Measurements from ENCODE around the gene TMEM232.

The TMEM232 gene

DNA sequence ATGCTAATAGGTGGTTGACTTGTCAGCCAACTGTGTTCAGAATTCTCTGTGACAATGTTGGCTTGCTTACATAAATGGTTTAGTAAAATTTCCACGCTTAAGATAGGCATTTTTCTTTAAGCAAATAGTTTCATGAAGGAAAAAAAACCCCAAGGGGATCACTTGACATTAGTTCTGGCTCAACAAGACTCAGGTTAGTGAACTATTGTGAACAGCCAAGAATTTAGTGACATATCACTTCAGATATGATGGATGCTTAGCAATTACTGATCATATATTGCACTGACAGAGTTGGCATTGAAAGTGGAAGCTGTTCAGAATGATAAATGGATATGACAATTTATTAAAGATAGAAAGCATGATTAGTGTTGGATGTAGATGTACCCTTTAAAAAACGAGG, 218.5 kb downstream of the TMEM232 start:
- DNase-seq, result no peak

DNA sequence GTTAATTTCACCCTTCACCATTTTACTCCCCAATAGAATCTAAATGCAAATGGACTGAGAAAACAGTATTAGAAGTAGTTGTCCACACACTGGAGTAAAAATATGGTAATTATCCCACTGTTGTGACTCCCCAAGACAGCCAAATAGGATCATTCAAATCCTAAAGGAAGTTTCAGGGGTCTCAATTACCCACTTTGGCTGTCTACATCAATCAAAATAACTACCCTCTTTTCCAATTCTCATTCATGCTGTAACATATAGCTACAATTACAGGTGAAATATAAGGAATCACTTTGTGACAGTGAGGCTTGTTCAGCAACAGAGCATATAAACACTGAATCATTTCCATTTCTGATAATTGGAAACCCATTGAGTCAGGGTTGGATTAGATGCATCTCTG, 220.1 kb downstream of the TMEM232 start:
- no peak for DNase-seq

DNA sequence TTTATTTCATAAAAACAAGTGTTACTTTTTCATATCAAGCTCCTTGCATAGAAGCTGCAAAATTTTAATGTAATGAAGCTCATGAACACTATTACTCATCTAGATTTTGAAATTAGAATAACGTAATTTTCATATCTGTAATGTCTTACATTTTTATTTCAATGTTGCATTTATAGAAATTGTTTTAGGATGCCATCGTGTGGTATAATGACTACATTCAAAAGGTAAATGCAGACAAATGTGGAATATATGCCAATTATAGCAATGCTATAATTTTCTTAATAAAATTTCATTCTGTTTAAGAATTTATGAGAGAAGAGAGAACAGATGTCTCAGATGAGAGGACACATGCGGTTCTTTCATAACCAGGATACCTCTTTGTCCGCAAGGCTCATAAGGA, 230.2 kb downstream of the TMEM232 start:
- no peak for DNase-seq

DNA sequence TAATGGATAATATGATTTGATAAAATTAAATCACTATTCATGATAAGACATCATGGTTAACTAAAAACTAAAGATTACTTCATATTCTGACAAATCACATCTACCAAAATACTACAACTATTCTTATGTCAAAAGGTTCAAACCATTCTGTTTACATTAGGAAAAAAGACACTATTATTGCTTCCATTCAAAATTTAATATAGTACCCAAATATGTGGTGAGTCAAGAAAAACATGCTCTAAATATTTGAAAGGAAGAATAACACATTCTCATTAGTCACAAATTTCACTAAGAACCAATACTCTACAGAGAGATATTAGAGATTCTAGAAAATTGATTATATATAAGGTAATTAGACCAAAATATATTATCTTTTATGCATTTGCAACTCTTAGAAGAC, 234.0 kb downstream of the TMEM232 start:
- DNase-seq, result no peak

DNA sequence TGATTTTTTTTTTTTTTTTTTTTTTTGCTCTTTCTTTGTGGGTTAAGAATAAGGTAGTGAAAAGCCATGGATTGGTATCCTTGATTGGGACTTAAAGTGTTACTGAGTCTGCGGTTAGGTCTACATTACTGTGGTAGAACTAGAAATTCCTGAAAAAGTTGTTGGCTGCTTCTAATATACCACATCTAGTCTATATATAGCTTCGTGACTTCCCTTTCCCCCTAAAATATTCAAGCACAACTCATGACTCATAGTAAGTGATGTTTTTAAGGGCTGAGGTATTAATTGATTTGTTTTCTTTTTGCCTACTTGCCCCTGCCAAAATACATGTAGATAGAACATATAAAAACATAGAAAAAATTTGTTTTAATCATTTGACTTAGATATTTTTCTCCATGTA, 247.6 kb downstream of the TMEM232 start:
- no peak for DNase-seq

DNA sequence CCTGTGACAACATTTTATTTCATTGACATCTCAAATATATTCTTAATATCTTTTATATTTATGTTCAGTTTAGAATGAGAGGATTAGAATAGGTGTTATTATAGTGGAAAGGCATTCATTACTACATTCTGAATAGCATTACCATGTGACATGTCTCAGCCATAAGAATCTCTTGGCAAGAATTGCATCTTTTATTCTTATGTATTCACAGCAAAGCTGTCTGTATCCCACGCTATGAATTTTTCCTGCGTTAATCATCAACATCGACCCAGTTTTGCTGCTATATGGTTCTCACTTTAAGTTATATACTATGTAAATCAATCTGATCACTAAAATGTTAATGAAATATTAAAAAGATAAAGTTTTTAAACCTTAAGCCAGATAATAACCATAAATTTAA, 248.6 kb downstream of the TMEM232 start:
- no peak for DNase-seq

DNA sequence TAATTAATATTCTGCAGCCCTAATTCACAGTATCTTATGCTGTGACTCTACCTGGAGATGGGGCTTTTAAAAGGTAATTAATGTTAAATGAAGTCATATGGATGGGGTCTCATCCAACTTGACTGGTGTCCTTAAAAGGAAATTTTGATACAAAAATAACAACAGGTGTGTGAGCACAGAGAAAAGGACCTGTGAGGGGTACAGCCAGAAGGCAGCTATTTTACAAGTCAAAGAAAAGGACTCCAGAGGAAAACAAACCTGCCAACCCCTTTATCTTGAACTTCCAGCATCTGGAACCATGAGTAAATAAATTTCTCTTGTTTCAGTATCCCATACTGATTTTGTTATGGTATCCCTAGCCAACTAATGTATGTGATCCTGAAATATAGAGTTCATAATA, 250.3 kb downstream of the TMEM232 start:
- no peak for DNase-seq

DNA sequence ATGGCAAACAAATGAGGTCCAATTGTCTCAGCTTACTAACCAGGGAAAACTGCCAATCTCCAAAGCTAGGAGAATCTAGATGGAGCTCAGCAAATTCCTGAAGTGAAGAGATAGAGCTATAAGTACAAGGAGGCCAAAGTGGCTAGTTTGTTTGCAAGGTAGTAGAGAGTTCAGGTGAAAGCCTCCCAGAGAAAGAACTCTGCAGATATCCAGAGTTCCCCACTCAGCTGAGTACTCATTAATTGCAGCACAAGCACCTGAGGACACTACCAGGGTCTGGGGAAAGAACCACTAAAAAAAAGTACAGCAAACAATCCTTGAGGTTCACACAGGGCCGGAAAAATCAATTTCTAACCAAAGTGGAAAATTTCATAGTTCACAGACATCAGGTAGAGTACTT, 250.9 kb downstream of the TMEM232 start:
- DNase-seq, result no peak

DNA sequence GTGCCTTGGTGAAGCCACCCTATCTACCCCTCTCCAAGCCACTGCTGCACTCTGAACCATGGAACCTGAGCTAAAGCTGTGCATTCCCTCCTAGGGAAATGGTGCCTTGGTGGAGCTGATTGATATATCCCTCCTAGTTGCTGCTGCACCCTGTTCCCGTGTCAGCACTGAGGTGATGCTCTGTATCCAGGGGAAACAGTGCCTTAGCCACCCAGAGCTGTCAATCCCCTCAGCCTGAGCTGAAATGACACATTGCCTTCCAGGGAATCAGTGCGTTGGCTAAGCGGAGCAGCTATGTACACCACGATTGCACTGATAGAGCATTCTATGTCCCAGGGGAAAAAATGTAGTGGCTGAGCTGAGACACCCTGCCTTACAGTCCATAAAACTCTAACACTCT, 257.0 kb downstream of the TMEM232 start:
- no peak for DNase-seq

DNA sequence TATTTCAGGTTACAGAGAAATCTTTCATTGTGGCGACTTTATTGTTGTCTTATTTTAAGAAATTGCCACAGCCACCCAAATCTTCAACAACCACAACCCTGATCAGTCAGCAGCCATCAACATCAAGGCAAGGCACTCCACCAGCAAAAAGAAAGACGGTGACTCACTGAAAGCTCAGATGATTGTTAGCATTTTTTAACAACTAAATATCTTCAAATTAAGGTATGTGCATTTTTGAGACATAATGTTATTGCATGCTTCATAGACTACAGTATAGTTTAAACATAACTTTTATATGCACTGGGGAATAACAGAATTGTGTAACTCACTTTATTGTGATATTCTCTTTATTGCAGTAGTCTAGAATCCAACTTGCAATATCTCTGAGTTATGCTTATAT, 263.4 kb downstream of the TMEM232 start:
- DNase-seq, result no peak

DNA sequence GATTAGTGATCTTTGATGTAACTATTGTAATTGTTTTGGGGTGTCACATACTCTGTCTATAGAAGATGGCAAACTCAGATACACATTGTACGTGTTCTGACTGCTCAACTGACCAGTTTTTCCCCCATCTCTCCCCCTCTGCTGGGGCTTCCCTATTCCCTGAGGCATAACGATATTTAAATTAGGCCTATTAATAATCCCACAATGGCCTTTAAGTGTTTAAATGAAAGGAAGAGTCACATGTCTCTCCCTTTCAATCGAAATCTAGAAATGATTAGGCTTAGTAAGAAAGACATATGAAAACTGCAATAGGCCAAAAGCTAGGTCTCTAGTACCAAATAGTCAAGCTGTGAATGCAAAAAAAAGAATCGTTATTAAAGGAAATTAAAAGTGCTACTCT, 265.6 kb downstream of the TMEM232 start:
- no peak for DNase-seq

DNA sequence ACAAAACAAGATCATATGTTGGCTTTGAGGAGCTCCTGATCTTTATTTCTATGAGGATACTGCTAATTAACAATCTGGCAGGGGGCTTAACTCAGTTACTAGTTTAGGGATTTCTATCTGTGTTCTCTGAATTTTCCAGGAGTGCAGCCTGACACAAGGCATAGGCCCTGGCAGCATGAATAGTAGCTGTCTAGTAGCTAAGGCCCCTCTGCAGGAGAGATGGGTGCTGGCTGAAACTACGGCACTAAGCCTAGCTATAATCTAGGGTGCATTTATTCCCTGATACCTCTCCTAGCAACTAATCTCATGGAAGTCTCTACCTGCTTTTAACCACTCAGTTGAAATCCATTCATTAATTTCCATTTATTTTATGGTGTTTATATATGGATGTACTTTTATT, 268.2 kb downstream of the TMEM232 start:
- no peak for DNase-seq

DNA sequence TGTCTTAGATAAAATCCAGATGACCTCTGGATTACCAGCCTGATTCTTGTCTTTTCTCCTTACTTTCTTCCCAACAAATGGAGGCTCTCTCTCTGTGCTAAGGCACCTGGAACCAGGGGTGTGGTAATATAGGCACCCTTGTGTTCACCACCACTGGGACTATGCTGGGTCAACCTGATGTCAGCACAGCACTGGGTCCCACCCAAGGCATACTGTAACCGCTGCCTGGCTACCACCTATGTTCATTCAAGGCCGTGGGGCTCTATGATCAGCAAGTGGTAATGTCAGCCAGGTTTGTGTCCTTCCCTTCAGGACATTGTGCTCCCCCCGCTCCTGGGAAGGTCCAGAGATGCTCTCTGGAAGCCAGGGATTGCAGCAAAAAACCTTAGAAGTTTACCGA, 283.6 kb downstream of the TMEM232 start:
- no peak for DNase-seq

DNA sequence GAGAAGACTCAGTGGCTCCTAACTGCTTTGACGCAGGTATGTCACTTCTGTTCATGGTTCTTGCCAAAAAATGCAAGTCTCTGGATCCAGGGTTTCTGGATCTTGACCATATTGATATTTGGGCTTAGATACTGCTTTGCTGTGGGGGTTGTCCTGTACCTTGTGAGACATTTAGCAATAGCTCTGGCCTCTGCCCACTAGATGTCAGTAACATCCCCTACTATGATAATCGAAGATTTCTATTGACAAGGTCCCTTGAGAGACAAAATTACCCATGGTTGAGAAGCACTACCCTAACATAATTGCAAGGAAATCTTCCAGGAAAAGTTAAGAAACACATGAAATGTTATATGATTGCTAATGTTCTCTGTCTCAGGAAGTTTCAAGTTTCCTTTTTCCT, 285.4 kb downstream of the TMEM232 start:
- DNase-seq, result no peak

DNA sequence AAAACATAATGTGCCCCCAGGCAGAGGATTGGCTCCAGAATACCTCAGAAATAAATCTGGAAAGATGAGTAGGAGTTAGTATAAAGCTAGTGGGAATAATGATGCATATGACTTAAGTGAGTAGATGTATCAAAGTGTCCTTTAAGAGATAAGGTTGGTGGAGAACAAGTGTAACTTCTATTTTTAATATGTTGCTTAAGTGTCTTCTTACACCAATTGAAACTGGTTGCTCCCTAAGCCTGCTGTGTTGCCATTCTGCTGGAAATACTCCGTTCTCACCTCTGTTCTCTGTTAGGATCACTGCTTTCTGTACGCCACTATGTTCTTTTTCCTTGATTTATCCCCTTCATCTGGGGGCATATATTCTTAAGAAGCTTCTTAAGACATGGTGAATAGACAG, 286.4 kb downstream of the TMEM232 start:
- DNase-seq, result no peak

DNA sequence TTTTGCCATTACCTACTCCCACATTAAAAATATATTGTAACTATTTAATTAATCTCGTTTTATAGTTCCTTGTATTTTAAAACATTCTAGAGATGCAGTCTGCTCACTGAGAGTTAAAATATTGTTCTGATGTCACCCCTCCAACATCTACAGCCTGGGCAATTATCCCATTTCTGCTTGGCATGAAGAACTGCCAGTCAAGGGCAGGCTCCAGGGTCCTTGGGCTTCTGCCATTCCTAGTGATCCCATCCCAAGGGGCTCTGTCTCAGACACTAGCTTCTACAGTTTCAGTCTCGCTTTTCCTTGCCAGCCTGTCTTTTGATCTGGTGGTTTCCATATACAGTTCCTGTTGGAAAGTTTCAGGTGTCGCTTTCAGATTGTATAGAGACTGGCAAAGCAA, 287.2 kb downstream of the TMEM232 start:
- no peak for DNase-seq

DNA sequence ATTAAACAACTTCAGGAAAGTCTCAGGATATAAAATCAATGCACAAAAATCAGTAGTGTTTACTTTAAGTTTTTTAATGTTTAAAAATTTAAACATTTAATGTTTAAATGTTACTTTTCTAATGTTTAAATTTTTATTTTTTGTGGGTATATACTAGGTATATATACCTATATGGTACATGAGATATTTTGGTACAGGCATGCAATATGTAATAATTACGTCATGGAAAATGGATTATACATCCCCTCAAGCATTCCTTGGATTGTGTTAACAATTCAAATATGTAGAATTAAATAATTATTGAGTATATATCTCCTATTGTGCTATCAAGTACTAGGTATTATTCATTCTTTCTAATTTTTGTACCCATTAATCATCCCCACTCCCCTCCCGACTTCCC, 291.3 kb downstream of the TMEM232 start:
- no peak for DNase-seq

DNA sequence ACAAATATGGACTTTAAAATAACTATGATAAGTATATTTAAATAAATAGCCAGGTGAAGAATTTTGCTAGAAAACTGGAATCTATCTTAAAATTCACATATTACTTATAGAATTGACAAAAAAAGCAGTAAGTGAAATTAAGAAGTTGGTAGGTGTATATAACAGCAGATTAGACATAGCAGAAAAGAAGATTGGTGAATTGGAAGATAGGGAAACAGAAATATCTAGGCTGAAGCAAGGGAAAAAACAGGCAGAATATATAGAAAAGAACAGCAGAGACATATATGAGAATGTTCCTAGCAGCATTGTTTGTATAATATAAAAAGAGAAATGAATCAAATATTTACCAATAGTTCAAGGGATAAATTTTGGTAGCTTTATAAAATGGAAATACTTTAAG, 294.9 kb downstream of the TMEM232 start:
- no peak for DNase-seq

DNA sequence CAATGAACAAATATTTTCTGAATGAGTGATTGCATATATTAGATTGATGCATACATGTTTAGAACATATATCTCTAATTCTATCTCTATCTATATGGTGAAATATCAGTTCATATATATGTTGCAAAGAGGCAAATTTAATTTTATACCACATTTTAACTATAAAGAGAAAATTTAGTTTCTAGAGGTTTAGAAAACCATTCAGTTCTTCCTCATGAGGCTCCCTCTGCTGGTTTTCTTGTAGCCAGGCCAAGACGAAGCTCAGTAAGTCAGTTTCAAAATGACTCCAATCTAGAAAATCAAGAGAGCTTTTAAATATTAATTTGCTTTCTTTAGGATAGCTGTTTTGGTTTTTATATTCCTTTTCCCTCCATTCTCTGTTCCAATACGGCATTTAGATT, 312.1 kb downstream of the TMEM232 start:
- DNase-seq, result no peak

DNA sequence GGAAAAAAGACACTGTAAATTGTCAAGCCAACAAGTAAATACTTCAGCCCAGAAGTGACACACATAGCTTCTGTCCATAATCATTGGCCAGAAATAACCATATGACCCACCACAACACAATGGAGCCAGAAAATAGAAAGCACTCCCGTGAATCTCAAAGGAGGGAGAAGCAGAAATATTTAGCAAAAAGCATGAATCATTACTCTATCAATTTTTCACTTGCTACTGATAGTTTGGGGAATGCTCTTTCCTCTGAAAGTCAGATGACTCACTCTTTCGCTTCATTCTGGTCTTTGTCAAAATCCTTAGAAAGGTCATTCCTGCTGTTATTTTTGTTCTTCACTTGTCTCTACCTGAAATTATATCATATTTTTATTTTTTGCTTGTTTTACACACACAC, 312.6 kb downstream of the TMEM232 start:
- DNase-seq, result no peak

DNA sequence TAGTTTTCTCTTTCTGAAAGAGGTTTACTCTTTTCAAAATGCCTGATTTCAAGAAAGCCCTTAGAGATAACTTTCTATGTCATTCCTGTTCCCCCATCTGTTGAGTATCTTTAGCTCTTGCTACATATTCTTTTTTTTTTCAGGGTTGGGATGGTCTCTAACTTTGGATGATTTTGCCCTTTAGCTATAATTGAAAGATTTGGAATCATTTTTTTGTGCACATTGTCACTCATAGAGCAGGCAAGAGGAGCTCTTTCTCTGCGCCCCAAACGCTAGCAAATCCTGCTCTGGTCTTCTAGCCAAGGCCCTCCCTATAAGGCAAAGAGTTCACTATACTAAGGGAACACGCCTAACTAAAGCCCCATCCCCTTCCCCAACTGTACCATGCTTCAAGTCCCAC, 316.9 kb downstream of the TMEM232 start:
- no peak for DNase-seq

DNA sequence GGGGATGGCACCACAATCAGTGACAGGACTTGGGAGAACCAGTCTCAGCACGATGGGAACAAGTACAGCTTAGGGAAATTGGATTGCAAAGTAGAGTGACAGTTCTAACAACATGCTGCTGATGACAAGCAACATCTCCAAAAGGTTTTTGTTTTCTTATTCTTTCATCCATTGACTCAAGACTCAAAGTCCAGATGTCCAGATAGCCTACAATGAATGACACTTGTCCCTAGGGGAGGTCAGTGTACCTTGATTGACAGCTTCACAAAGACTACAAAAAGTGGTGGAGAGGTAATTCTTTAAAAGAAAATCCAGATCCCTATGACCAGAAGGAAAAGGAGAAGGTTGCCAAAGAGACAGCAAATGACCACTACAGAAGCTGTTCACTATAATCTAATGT, 323.9 kb downstream of the TMEM232 start:
- no peak for DNase-seq

DNA sequence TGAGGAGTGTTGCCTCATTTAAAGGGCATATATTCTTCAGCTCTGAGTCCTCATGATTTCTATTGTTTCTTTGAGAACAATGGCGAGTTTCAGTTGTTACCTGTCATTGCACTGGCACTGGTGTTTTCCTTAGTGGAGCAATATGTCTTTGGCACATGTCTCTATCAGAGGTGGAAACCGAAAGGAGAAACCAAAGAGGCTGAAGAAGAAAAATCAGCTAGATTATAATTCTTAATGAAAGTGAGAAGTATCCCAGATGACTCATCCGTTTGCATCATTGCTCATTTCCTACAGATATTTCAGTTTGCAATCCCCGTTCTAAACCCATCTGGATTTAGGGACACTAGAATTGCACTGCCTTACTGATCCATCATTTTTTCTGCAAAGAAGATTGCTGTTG, 324.6 kb downstream of the TMEM232 start:
- no peak for DNase-seq

DNA sequence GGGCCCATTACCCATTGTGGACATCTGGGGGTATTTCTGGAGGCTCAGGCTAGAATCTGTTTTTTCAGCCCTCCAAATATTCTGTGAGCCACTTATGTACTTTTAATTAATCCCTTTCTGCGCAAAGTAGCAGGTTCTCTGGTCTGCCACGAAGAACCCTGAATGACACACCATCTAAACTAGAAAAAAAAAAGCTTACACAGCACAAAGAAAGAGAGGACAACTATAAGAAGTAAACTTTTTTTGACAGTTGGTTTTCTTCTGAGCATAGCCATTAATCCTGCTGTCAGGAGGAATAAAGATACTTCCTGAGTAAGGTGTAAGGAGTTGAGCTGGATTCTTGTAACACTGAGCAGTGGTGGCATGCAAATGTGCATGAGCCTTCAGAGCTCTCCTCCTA, 327.5 kb downstream of the TMEM232 start:
- no peak for DNase-seq

DNA sequence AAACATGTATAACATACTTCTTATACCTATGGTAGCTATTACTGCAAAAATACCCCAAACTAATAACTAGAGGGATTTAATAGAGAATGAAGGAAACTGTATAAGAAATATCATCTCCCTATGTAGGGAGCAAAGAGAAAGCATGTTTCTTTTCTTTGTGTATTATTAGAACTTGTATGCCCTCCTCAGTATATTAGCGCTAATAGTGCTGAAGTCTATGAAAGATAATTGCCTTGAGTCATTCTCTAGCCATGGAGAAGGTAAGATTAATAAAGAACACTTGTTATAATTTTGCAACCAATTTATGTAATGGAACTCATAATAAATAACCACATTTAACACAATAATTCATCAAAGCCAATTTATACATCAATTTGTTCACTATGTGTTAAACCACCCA, 329.2 kb downstream of the TMEM232 start:
- DNase-seq, result no peak

DNA sequence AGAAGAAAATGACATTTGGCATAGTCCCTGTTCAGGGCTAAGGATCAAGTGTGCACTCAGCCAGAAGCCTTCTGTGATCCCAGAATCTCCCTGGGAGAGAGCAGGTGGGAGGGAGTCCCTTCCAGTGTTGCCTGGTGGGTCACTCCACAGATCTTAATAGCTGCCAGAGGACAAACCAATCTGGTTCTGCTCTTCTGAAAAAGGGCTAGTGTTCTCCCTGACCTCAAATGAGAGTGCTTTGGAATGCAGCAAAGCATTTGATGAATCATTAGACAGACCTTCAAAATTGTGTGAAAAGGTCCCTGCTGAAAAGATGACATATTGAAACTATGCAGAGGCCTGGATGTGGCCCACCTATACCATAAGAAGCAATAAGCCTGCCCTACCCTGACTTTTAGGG, 339.7 kb downstream of the TMEM232 start:
- DNase-seq, result no peak

DNA sequence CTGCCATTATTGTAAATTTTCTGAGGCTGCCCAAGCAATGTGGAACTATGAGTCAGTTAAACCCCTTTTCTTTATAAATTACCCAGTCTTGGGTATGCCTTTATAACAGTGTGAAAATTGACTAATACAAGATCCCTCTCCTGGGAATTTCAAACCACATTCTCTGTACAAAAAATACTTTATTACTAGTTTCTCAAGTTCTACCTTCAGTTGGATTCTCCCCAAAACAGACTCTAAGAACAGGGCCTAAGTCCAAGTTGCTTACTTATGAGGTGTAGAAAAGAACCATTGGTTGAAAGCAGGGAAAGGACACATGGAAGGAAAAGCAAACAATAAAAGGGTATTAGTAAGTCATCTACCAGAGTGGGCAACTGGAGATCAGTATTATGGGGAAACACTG, 343.2 kb downstream of the TMEM232 start:
- DNase-seq, result no peak
